HG03571 (cell line): Measurements from ENCODE around the gene ASAH2B.

Experiments used
- ATAC-seq: cut with Tn5 transposase; IDR thresholded peaks from one replicate; pipeline ENCODE4 v1.9.1; 2021; ENCODE audit not compliant: unreplicated experiment

Gene ASAH2B

DNA sequence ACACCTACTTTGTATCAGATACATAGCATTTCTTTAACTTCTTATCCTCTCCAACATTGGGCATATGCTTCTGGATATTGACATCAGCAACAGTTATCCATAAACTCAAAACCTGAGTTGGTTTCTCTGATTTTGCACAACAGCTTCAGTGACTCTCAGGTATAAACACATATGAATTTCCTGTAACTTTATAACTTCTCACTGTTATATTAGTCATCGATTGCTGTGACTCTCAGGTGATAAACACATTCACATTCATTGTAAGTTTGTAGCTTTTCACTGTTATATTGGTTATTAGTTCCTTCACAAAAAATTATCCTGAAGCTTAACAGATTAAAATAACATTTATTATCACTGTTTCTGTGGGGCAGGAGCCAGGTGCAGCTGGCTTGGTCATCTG is 57.0 kb downstream of the ASAH2B start:
- no peak for ATAC-seq

DNA sequence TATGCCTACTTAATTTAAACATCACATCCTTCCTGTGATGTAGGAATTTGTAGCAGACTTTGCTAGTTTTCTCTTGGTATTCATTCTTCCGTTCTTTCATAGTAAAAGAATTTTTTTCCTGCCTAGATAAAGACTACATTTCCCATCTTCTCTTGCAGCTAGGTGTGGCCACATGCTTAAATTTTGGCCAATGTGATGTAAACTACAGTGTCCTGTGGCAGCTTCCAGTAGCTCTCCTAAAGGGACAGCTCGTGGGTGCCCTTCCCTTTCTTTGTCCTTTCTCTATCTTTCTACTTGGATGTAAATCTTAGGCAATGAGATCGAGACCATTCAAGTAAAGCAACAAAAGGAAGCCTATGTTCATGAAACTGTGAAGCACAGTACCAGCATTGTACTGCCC is 58.6 kb downstream of the ASAH2B start:
- no peak for ATAC-seq

DNA sequence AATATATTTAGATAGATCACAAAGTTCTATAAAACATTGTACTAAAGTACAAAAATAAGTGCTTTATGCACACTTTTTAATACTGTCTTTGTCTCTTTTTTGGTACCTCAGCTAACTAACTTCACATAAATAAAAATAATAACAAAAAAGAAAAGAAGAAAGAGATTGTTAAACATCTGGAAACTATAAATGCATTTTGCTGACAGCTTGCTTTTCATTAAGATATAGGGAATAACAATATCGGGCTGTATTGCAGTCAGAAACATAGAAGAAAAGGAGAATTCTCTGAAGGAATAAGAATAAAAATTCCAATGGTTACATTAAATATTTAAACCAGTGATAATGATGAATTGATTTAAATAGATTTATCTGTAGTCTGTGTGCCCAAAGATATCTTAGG is 59.9 kb downstream of the ASAH2B start:
- no peak for ATAC-seq

- ATAC-seq = no peak
These were observed 66.4 kb downstream of the ASAH2B start for GRCh38 chr10:50805981-50806622.

DNA sequence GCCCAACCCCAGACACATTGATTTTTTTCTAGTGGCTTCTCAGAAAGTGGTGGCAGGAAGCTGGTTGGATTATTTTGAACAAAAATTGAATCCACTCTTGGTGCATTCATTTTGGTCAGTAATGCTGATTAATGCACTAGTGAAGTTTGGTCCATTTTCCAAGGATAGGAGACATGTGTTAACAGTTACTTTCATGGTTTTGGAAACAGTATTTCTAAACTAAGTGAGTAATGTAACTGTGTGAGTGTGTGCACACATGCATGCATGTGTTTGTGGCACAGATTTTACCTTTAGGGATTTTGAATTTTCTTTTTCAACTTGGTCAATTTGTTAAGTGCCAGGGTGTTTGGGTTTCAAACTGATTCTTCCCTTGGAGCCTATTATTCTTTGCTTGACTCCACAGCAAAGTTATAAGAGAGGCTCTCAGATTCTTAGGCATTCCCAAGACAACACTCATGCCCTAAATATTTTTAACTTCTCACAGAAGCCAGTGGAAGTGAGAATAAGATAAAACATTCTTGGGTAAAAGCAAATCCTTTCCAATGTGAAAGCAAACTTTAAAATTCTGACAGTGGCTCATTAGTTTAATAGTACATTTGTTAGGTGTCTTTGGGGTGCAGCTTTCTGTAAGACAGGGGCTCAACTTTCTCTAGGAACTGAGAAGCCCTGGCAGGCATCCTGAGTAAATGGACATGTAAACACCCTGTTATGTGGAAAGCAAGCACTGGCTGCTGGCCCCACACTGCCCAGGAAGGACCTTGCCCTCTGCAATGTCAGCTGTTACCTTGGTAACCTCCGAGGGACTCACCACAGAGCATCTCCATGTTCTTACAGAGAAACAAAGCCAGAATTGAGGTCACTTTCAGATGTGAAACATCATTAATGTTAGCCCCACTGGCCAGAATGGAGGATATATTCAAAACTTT is 68.4 kb downstream of the ASAH2B start:
- no peak for ATAC-seq
